Lung (tissue), 12 donors: Measurements from ENCODE around the gene SUSD2. TPM values are rescaled to one million over a fixed set of nuclear protein-coding genes. Genes with fewer than 3 reads are reported as not detected.
A peak's percentile ranks its signal among the peaks of the same experiment; 100 is the strongest.

Source experiments
- ATAC-seq: fragments of 200-7000 bp; cut with Tn5 transposase; one replicate; pipeline ENCODE4 v1.9.1; 2020; ENCODE audit warnings: moderate number of reproducible peaks; ENCODE audit not compliant: insufficient read depth, low FRiP score
- DNase-seq, 3 donors: peaks; one replicate each; pipeline ENCODE4 v3.0.0-alpha.2; 2013 to 2017
- H3K27ac ChIP-seq, 2 donors: one replicate each; pipeline ENCODE4 v1.5.1; 2013; ENCODE audit warnings: mild to moderate bottlenecking in 2 of 2, moderate library complexity in 2 of 2, control low read depth in 1 of 2, inconsistent platforms in 1 of 2, low read depth in 1 of 2, low read length in 1 of 2
- H3K27me3 ChIP-seq, 3 donors: one replicate each; pipeline ENCODE4 v1.5.1; 2013; ENCODE audit warnings: low read length in 2 of 3; ENCODE audit not compliant: control insufficient read depth in 3 of 3, insufficient read depth in 3 of 3
- H3K36me3 ChIP-seq, 4 donors: one replicate each; pipeline ENCODE4 v1.5.1; 2013; ENCODE audit warnings: low read length in 4 of 4, mild to moderate bottlenecking in 1 of 4, moderate library complexity in 1 of 4; ENCODE audit not compliant: control insufficient read depth in 4 of 4, insufficient read depth in 4 of 4
- H3K4me1 ChIP-seq, 5 donors: one replicate each; pipeline ENCODE4 v1.5.1; 2013; ENCODE audit warnings: low read length in 5 of 5, mild to moderate bottlenecking in 2 of 5, moderate library complexity in 1 of 5; ENCODE audit not compliant: control insufficient read depth in 5 of 5, insufficient read depth in 5 of 5
- H3K4me3 ChIP-seq: one replicate; pipeline ENCODE4 v1.5.1; 2013; ENCODE audit warnings: mild to moderate bottlenecking, control low read depth, moderate library complexity
- H3K9ac ChIP-seq, 2 donors: one replicate each; pipeline ENCODE4 v1.5.1; 2013; ENCODE audit warnings: low read length in 2 of 2, control low read depth in 1 of 2; ENCODE audit not compliant: insufficient read depth in 1 of 2
- H3K9me3 ChIP-seq, 4 donors: one replicate each; pipeline ENCODE4 v1.5.1; 2013; ENCODE audit warnings: low read length in 3 of 4, mild to moderate bottlenecking in 1 of 4, moderate library complexity in 1 of 4; ENCODE audit not compliant: control insufficient read depth in 4 of 4, insufficient read depth in 3 of 4
- CTCF ChIP-seq: IDR thresholded peaks from 2 replicates; pipeline ENCODE4 v1.5.1; 2012; ENCODE audit warnings: mild to moderate bottlenecking; ENCODE audit errors: control extremely low read depth, extremely low read depth
- WGBS, 2 donors: extraction: QIAGEN DNeasy Blood & Tissue Kit; methylation state at CpG; one replicate each; pipeline ENCODE4 v1.1.7; 2013; 5-methylcytosine and 5-hydroxymethylcytosine counted together
- polyA plus RNA-seq, 2 donors: library from polyadenylated mRNA; stranded (reverse); fragments of 200-250 nt; gene quantifications; one replicate each; pipeline ENCODE4 v1.2.1, GENCODE V29; 2013
- total RNA-seq, 2 donors: library from RNA; depleted of rRNA in 1 of 2; stranded (reverse); fragments of >200 nt in 1 of 2; gene quantifications; one replicate each; pipeline ENCODE4 v1.2.1, GENCODE V29; 2014 to 2021
- donor health status: control.
- donor health status: control.
- donor health status: Bipolar disorder and iron deficiency.
- donor health status: healthy.
- donor health status: DM: yes; HTN: yes; CAD: no.

The SUSD2 gene
- total and polyA plus RNA-seq, 4 donors = 15.9 to 192 (median 49.7) TPM

DNA sequence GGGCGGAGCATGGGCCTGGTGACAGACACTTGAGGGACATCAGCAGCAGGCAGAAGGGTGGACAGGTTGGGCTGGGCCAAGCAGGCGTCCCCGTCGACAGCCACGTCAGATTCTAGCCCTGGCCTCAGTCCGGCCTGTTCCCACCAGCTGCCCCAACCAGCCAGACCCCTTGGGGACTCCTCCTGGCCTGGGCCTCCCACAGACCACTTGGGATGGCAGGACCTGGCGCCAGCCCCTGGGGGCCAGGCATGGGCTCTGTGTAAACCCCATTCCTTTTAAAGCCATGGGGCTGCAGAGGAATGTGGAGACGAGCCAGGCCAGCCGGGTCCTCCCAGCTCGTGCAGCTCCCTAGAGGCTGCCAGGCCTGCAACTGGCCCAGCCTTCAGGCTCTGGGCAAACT, 4.7 kb upstream of the SUSD2 start:
- WGBS, 2 donors = 85 to 95% methylated on average over 10 of the region's 10 CpGs
- no peaks in the 10 kb centered on the region for H3K27me3 ChIP-seq
- DNase-seq (no peak), ATAC-seq (no peak)
- H3K4me3 ChIP-seq = no peak overlapping the region
- TF ChIP-seq CTCF = no peak
- H3K36me3 ChIP-seq = peaks cover 0 to 47% (median 23%) of the 10 kb centered on the region in 4 donors
- peak overlapping the region; percentile 1 to 4 for H3K27ac ChIP-seq
- no peak overlapping the region for H3K9ac ChIP-seq
- peaks cover 0 to 3% (median 0%) of the 10 kb centered on the region in 5 donors for H3K4me1 ChIP-seq
- no peaks in the 10 kb centered on the region for H3K9me3 ChIP-seq

DNA sequence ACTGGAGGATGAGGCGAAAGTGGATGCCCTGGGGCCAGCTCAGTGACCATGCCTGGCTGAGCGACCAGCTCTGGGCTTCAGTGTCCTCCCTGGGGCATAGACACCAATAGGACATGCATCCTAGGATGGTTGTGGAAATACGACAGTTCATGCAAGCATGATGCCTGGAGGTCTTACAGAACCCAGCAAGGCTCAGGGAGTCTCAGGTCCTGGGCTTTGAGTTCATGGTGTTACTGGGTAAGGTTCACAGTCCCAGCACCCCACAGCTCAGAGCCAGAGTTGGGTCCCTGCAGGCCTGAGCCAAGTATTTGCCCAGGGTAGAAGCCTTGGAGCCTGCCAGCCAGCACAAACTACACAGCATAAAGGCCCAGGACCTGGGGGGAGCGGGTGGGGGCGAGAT, 4.2 kb upstream of the SUSD2 start:
- no peak for TF ChIP-seq CTCF
- peak overlapping the region in 1 of 2 donors; percentile 1 for H3K27ac ChIP-seq
- DNase-seq (no peak), ATAC-seq (no peak)
- peaks cover 0 to 3% (median 0%) of the 10 kb centered on the region in 5 donors for H3K4me1 ChIP-seq
- H3K9me3 ChIP-seq = no peaks in the 10 kb centered on the region
- H3K36me3 ChIP-seq = peaks cover 0 to 43% (median 20%) of the 10 kb centered on the region in 4 donors
- no peak overlapping the region for H3K4me3 ChIP-seq
- H3K27me3 ChIP-seq = no peaks in the 10 kb centered on the region
- H3K9ac ChIP-seq = no peak overlapping the region
- WGBS, 2 donors = 94 to 96% methylated on average over 5 of the region's 5 CpGs

DNA sequence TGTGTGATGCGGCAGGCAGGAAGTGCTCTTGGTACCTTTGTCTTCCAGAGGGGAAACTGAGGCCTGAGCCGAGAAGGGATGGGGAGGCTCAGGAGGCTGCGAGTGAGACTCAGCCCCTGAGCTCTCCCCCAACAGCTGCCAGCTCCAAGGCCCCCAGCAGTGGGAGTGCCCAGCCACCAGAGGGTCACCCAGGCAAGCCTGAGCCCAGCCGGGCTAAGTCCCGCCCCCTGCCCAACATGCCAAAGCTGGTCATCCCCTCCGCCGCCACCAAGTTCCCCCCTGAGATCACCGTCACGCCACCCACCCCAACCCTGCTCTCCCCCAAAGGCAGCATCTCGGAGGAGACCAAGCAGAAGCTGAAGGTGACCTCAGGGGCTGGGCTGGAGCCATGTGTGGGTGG, 3.8 kb upstream of the SUSD2 start:
- peaks cover 0 to 3% (median 0%) of the 10 kb centered on the region in 5 donors for H3K4me1 ChIP-seq
- no peaks in the 10 kb centered on the region for H3K27me3 ChIP-seq
- peaks cover 0 to 39% (median 17%) of the 10 kb centered on the region in 4 donors for H3K36me3 ChIP-seq
- H3K27ac ChIP-seq = no peak overlapping the region
- no peak for TF ChIP-seq CTCF
- DNase-seq (no peak), ATAC-seq (no peak)
- H3K9me3 ChIP-seq = no peaks in the 10 kb centered on the region
- H3K4me3 ChIP-seq = no peak overlapping the region
- no peak overlapping the region for H3K9ac ChIP-seq
- WGBS, 2 donors = 89 to 97% methylated on average over 10 of the region's 10 CpGs

- ATAC-seq = no peak
- no peak for DNase-seq
- Histone ChIP-seq H3K4me1 (peaks cover 0 to 5% (median 0%) of the 10 kb centered on the region in 5 donors), H3K9me3 (no peaks in the 10 kb centered on the region), H3K9ac (no peak overlapping the region), H3K4me3 (no peak overlapping the region), H3K36me3 (peaks cover 0 to 33% (median 17%) of the 10 kb centered on the region in 4 donors), H3K27me3 (no peaks in the 10 kb centered on the region), H3K27ac (no peak overlapping the region)
- WGBS, 2 donors = 91 to 97% methylated on average over 9 to 12 of the region's 12 CpGs
- no peak for TF ChIP-seq CTCF
These were observed 3.3 kb upstream of the SUSD2 start for GRCh38 chr22:24178021-24178431.
